Lower leg skin (tissue), 4 donors: ENCODE measurements around the gene CYYR1. TPM values are rescaled to one million over a fixed set of nuclear protein-coding genes. Genes with fewer than 3 reads are reported as not detected.

Experiments used
- DNase-seq, 2 donors: peaks; one replicate each; pipeline ENCODE4 v3.0.0-alpha.2; 2019; ENCODE audit warnings: low spot score in 2 of 2
- H3K4me3 ChIP-seq: fragments of 200-600 bp; sonication (generic); 2 replicates; pipeline ENCODE4 v1.5.1; 2017; ENCODE audit warnings: mild to moderate bottlenecking, low read depth; ENCODE audit not compliant: poor library complexity, severe bottlenecking
- POLR2A ChIP-seq, 2 donors: fragments of 450-650 bp; IDR thresholded peaks; one replicate each; pipeline ENCODE4 v1.6.1; 2016 to 2017; ENCODE audit warnings: antibody characterized with exemption in 2 of 2, mild to moderate bottlenecking in 1 of 2, moderate library complexity in 1 of 2
- WGBS, 2 donors: methylation state at CpG; one replicate each; pipeline ENCODE4 v1.1.5; 2018; 5-methylcytosine and 5-hydroxymethylcytosine counted together
- intact Hi-C: fragments of 100-400 bp; cut with DNase I; formaldehyde crosslinking; loops from one replicate; pipeline ENCODE4 v1.15.0; 2023; ENCODE audit warnings: low total_unique reads
- total RNA-seq, 4 donors: library from RNA; depleted of rRNA; stranded (reverse); fragments of >200 nt; gene quantifications; one replicate each; pipeline ENCODE4 v1.1.0, GENCODE V29; 2016
- TF ChIP-seq, protein P1 (sequence below), 3 donors: fragments of 450-650 bp; IDR thresholded peaks; one replicate each; pipeline ENCODE4 v1.5.1; 2016; ENCODE audit warnings: antibody characterized with exemption in 3 of 3, mild to moderate bottlenecking in 3 of 3, moderate library complexity in 2 of 3

The CYYR1 gene
- total RNA-seq, 4 donors from 2014 or later: 9.0 to 16.4 (median 12.5) TPM

DNA sequence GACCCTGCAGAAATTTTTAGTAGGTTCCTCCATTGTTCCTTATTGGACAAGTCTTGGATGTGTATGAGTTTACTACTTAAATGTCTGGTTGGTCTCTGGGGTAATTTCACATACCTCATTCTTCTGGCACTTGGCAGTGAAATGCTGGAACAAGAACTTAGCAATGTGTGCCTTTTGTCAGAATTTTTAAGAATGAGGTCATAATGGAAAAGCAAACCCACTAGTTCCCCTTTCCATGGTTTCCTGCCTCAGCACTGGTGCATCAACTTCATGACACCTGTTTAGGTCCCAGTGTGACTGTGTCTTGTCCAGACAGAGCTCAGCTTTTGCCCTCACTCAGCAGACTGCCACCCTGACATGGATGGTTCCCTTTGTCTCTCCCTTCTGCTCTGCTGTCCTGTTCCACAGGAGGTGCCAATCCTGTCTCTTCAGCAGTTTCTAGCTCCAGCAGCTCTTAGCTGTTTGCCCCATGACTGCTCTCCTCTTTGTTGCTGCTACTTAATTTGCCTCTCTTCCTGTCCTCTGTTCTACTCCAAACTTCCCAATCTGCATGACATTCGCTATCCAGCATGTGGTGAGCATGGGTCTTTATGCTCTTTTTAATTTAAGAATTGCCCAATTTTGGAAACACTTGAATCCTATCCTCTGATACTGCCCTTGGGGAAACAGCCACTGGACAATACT is 135.6 kb downstream of the CYYR1 start:
- H3K4me3 ChIP-seq: no peak overlapping the region
- intact Hi-C loops: no loop called here
- 76 to 77% methylated on average over 1 of the region's 1 CpG for WGBS, 2 donors
- no peak for DNase-seq
- TF ChIP-seq, protein P1, sequence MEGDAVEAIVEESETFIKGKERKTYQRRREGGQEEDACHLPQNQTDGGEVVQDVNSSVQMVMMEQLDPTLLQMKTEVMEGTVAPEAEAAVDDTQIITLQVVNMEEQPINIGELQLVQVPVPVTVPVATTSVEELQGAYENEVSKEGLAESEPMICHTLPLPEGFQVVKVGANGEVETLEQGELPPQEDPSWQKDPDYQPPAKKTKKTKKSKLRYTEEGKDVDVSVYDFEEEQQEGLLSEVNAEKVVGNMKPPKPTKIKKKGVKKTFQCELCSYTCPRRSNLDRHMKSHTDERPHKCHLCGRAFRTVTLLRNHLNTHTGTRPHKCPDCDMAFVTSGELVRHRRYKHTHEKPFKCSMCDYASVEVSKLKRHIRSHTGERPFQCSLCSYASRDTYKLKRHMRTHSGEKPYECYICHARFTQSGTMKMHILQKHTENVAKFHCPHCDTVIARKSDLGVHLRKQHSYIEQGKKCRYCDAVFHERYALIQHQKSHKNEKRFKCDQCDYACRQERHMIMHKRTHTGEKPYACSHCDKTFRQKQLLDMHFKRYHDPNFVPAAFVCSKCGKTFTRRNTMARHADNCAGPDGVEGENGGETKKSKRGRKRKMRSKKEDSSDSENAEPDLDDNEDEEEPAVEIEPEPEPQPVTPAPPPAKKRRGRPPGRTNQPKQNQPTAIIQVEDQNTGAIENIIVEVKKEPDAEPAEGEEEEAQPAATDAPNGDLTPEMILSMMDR (IDR thresholded peaks at IDR 0.05): no peak
- TF ChIP-seq POLR2A (IDR thresholded peaks at IDR 0.05): no peak

DNA sequence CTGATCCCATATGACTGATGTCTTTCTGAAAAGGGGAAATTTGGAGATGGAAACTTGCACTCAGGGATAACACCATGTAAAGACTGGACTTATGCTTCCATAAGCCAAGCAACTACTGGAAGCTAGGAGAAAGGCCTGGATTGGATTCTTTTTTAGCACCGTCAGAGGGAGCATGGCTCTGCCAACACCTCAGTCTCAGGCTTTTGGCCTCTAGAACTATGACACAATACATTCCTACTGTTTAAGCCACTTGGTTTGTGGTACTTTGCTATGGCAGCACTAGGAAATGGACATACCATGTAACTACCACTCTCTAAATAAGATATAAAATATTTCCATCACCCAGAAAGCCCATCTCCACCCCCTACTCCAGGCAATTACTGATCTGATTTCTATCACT is 139.7 kb downstream of the CYYR1 start:
- no peak for TF ChIP-seq POLR2A (IDR thresholded peaks at IDR 0.05)
- TF ChIP-seq, protein P1 (IDR thresholded peaks at IDR 0.05): no peak
- H3K4me3 ChIP-seq: no peak overlapping the region
- no peak for DNase-seq
- WGBS, 2 donors: 57 to 65% methylated on average over 1 of the region's 1 CpG
- intact Hi-C loops: no loop called here

DNA sequence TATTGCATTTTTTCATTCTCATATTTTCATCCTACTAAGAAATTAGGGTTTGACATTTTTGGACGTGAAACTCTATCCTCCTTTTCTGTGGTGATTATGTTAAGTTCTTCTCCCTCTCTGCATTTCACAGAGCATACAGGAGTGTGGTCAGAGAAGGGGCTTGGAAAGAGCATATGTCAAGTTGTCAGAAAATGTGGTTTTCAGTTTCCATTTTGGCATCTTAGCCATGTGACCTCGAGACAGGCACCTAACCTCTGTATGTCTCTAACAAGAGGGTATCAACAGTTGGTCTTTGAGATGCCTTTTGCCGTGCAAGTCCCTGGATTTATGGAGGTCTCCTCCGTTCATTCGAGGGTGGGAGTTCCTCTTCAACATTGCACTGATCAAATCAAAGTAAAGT is 140.7 kb downstream of the CYYR1 start:
- H3K4me3 ChIP-seq: no peak overlapping the region
- intact Hi-C loops: no loop called here
- TF ChIP-seq POLR2A (IDR thresholded peaks at IDR 0.05): no peak
- TF ChIP-seq, protein P1 (IDR thresholded peaks at IDR 0.05): no peak
- WGBS, 2 donors: 78 to 79% methylated on average over 5 of the region's 5 CpGs
- no peak for DNase-seq

DNA sequence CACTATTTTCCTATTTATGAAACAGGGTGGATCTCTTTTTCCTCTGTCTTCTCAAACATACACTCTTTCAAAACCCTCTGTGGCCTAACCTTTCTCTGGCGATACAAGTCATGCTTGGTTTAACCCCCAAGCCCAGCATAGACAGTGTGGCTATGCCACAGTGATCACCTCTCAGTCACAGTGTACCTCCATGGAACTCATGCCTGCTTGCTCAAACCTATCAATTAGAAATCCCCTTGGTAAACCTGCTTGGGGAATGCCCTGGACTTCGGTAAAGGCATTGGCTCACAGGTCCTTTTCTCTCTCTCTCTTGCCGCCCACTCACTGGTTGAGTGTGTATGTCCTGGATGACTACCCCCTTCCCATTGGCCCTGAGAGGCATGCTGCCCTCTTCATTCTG is 147.5 kb downstream of the CYYR1 start:
- no peak for DNase-seq
- no peak overlapping the region for H3K4me3 ChIP-seq
- no peak for TF ChIP-seq POLR2A (IDR thresholded peaks at IDR 0.05)
- TF ChIP-seq, protein P1 (IDR thresholded peaks at IDR 0.05): no peak
- intact Hi-C loops: no loop called here
- WGBS, 2 donors: 94 to 95% methylated on average over 3 of the region's 3 CpGs

DNA sequence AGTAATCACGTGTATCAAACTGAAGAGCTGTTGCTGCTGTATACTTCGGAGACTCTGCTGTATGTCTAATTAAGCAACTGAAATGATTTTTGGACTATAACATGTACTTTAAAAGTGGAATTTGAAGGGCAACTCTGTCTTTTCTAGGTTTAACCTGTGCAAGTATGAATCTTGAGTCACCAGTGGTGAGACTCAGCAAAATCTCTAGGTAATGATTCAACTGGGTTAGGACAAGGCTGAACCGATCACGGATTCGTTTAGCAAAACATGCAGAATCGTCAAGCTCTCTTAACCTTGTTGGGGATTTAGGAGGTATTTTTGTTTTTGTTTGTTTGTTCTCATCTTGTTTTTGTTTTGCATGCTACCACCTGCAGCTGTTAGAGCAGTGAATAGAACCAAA is 149.6 kb downstream of the CYYR1 start:
- no peak for DNase-seq
- 88 to 89% methylated on average over 6 of the region's 6 CpGs for WGBS, 2 donors
- TF ChIP-seq, protein P1 (IDR thresholded peaks at IDR 0.05): no peak
- TF ChIP-seq POLR2A (IDR thresholded peaks at IDR 0.05): no peak
- H3K4me3 ChIP-seq: no peak overlapping the region
- intact Hi-C loops: no loop called here

DNA sequence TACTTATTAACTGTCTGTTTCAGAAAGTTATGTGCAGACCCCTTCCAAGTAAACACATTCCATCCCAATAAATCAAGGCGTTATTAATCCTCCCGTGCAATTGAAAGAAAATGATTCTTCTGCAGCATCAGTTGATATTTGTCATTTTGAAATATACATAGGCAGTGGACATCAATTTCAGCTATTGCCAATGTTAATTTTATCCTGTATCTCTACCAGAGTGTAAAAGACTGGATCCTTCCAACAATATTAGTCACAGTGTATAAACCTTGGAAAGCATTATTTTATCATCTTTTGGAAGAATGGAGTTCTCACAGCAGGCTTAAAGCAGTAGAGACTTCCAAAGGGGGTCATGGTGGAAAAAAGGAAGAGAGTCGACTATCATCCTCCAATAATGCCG is 150.4 kb downstream of the CYYR1 start:
- no peak for TF ChIP-seq POLR2A (IDR thresholded peaks at IDR 0.05)
- TF ChIP-seq, protein P1 (IDR thresholded peaks at IDR 0.05): no peak
- no peak overlapping the region for H3K4me3 ChIP-seq
- 77 to 80% methylated on average over 4 of the region's 4 CpGs for WGBS, 2 donors

More for the DNA sequence above, 150.4 kb downstream of the CYYR1 start:
- DNase-seq: no peak
- intact Hi-C loops: no loop called here
